ENCODE data around the gene NCEH1.

The NCEH1 gene

GRCh38 chr3:172709774-172710663, 848 bp downstream of the NCEH1 start:
- no peak for TF ChIP-seq CTCF (IDR thresholded peaks at IDR 0.05)
- Mint-ChIP-seq H3K4me3 (peak overlapping the region; percentile 94), H3K4me1 (peaks cover 35% of the 10 kb centered on the region), H3K27me3 (ENCODE audit: low read depth, poor library complexity) (peaks cover 6% of the 10 kb centered on the region), H3K27ac (peak overlapping the region; percentile 71), H3K36me3 (ENCODE audit: low read depth) (no peaks in the 10 kb centered on the region), H3K9me3 (no peaks in the 10 kb centered on the region)
- peak; percentile 45 for DNase-seq

- H3K36me3 Mint-ChIP-seq (ENCODE audit: low read depth) = no peaks in the 10 kb centered on the region
- TF ChIP-seq CTCF (IDR thresholded peaks at IDR 0.05) = no peak
- H3K9me3 Mint-ChIP-seq = no peaks in the 10 kb centered on the region
- H3K27ac Mint-ChIP-seq = no peak overlapping the region
- H3K27me3 Mint-ChIP-seq (ENCODE audit: low read depth, poor library complexity) = peaks cover 6% of the 10 kb centered on the region
- peak overlapping the region; percentile 94 for H3K4me3 Mint-ChIP-seq
- DNase-seq = no peak
- H3K4me1 Mint-ChIP-seq = peaks cover 35% of the 10 kb centered on the region
These were observed 1.7 kb downstream of the NCEH1 start for GRCh38 chr3:172708921-172709773.

- H3K27me3 Mint-ChIP-seq (ENCODE audit: low read depth, poor library complexity) = peaks cover 6% of the 10 kb centered on the region
- peaks cover 30% of the 10 kb centered on the region for H3K4me1 Mint-ChIP-seq
- H3K9me3 Mint-ChIP-seq = no peaks in the 10 kb centered on the region
- H3K4me3 Mint-ChIP-seq = no peak overlapping the region
- no peaks in the 10 kb centered on the region for H3K36me3 Mint-ChIP-seq (ENCODE audit: low read depth)
- TF ChIP-seq CTCF (IDR thresholded peaks at IDR 0.05) = no peak
- no peak for DNase-seq
- H3K27ac Mint-ChIP-seq = no peak overlapping the region
These were observed 2.9 kb downstream of the NCEH1 start for GRCh38 chr3:172707967-172708366.

- Mint-ChIP-seq H3K27me3 (ENCODE audit: low read depth, poor library complexity) (peaks cover 6% of the 10 kb centered on the region), H3K27ac (no peak overlapping the region), H3K4me1 (peaks cover 34% of the 10 kb centered on the region), H3K9me3 (no peaks in the 10 kb centered on the region), H3K36me3 (ENCODE audit: low read depth) (no peaks in the 10 kb centered on the region), H3K4me3 (no peak overlapping the region)
- DNase-seq = no peak
- TF ChIP-seq CTCF (IDR thresholded peaks at IDR 0.05) = no peak
These were observed 3.8 kb downstream of the NCEH1 start for GRCh38 chr3:172707030-172707429.

GRCh38 chr3:172705170-172705569, 5.7 kb downstream of the NCEH1 start:
- Mint-ChIP-seq H3K27me3 (ENCODE audit: low read depth, poor library complexity) (peaks cover 3% of the 10 kb centered on the region), H3K36me3 (ENCODE audit: low read depth) (no peaks in the 10 kb centered on the region), H3K9me3 (no peaks in the 10 kb centered on the region), H3K4me3 (no peak overlapping the region), H3K4me1 (peaks cover 30% of the 10 kb centered on the region), H3K27ac (no peak overlapping the region)
- no peak for DNase-seq
- TF ChIP-seq CTCF (IDR thresholded peaks at IDR 0.05) = no peak

Data from nephron progenitor cell (in vitro differentiated cells).